Right atrium auricular region (tissue), 2 donors: Measurements from ENCODE around the gene EFCAB6. TPM values are rescaled to one million over a fixed set of nuclear protein-coding genes. Genes with fewer than 3 reads are reported as not detected.

Experiments used
- DNase-seq: peaks from one replicate; pipeline ENCODE4 v3.0.0-alpha.2; 2019; ENCODE audit warnings: low spot score
- H3K27ac ChIP-seq, 2 donors: fragments of 200-600 bp; sonication (generic); 1 replicate in 1 of 2; 2 replicates in 1 of 2; pipeline ENCODE4 v1.5.1; 2016 to 2019
- H3K27me3 ChIP-seq, 2 donors: fragments of 200-600 bp; sonication (generic); one replicate each; pipeline versions ENCODE4 v1.5.1 to v1.6.0; 2017 to 2019
- H3K36me3 ChIP-seq: fragments of 200-600 bp; sonication (generic); one replicate; pipeline ENCODE4 v1.5.1; 2016
- H3K4me1 ChIP-seq, 2 donors: fragments of 200-600 bp; sonication (generic); one replicate each; pipeline versions ENCODE4 v1.5.1 to v1.6.0; 2017 to 2019
- H3K4me3 ChIP-seq, 2 donors: fragments of 200-600 bp; sonication (generic); 1 replicate in 1 of 2; 2 replicates in 1 of 2; pipeline ENCODE4 v1.5.1; 2017 to 2019; ENCODE audit warnings: mild to moderate bottlenecking in 1 of 2, moderate library complexity in 1 of 2
- H3K9me3 ChIP-seq, 2 donors: fragments of 200-600 bp; sonication (generic); one replicate each; pipeline ENCODE4 v1.5.1; 2019
- total RNA-seq, 2 donors: library from RNA; depleted of rRNA; stranded (reverse); fragments of >200 nt; gene quantifications; one replicate each; pipeline ENCODE4 v1.1.0, GENCODE V29; 2016
- TF ChIP-seq, protein P1 (sequence below), 2 donors: fragments of 200-600 bp; sonication (generic); IDR thresholded peaks; one replicate each; pipeline ENCODE4 v1.5.1; 2019; ENCODE audit warnings: antibody characterized with exemption in 2 of 2

Gene EFCAB6
- total RNA-seq, 2 donors from 2014 or later: 1.5 TPM

DNA sequence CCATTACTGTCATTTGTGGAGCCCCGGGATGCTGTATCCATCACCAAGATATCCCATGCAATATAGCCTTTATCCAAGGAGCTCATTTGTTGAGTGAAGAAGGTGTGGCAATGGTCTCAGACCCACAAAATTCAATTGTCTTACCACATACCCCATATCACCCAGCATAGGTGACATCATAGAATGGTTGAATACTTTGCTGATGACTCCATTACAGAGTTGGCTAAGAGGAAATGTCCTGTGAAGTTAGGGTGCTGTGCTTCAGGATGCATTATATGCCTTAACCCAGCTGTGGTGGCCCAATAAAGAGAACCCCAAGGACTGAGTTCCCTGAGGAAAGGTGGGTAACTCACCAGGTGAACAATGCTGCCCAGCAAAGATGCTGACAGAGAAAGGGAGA lies 113.7 kb downstream of the EFCAB6 start:
- TF ChIP-seq, protein P1, sequence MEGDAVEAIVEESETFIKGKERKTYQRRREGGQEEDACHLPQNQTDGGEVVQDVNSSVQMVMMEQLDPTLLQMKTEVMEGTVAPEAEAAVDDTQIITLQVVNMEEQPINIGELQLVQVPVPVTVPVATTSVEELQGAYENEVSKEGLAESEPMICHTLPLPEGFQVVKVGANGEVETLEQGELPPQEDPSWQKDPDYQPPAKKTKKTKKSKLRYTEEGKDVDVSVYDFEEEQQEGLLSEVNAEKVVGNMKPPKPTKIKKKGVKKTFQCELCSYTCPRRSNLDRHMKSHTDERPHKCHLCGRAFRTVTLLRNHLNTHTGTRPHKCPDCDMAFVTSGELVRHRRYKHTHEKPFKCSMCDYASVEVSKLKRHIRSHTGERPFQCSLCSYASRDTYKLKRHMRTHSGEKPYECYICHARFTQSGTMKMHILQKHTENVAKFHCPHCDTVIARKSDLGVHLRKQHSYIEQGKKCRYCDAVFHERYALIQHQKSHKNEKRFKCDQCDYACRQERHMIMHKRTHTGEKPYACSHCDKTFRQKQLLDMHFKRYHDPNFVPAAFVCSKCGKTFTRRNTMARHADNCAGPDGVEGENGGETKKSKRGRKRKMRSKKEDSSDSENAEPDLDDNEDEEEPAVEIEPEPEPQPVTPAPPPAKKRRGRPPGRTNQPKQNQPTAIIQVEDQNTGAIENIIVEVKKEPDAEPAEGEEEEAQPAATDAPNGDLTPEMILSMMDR (IDR thresholded peaks at IDR 0.05): no peak
- Histone ChIP-seq H3K36me3 (no peaks in the 10 kb centered on the region), H3K9me3 (peaks cover 0 to 7% of the 10 kb centered on the region in 2 donors), H3K27me3 (no peaks in the 10 kb centered on the region), H3K4me3 (no peak overlapping the region), H3K27ac (no peak overlapping the region), H3K4me1 (no peaks in the 10 kb centered on the region)
- DNase-seq: no peak

DNA sequence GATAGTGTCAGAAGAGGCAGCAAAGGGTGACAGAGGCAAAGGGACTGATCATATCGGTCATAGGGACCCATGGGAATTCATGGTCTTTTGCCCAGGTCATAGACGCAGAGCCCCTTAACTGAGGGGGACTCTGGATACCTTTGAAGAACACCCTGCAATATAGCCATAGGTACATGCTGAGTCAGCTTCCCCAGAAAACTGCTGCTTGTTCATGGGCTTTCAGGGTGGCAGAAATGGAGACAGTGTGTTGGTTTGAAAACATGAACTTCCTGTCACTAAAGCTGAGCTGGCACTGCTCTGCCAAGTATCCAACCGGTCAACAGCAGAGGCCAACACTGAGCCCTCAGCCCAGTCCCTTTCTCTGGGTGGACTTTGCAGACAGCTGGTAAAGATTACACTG lies 114.2 kb downstream of the EFCAB6 start:
- TF ChIP-seq, protein P1 (IDR thresholded peaks at IDR 0.05): no peak

DNA sequence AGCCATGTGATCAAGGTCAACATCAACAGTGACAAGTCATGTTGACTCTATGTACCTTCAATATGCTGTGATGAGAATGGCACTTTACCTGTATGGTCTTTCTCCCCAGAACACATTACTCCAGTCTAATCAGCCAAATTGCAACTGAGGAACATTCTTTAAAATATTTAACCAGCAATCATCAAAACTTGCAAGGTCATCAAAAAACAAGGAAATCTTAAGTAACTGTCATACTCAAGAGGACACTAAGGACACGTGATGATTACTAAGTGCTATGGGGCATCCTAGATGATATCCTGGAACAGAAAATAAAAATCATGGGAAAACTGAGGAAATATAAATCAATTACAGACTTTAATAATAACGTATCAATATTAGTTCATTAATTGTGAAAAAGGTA lies 118.9 kb downstream of the EFCAB6 start:
- peaks cover 0 to 5% of the 10 kb centered on the region in 2 donors for H3K9me3 ChIP-seq
- H3K27ac ChIP-seq: no peak overlapping the region
- TF ChIP-seq, protein P1 (IDR thresholded peaks at IDR 0.05): no peak
- no peaks in the 10 kb centered on the region for H3K4me1 ChIP-seq
- no peaks in the 10 kb centered on the region for H3K36me3 ChIP-seq
- DNase-seq: no peak
- no peaks in the 10 kb centered on the region for H3K27me3 ChIP-seq
- no peak overlapping the region for H3K4me3 ChIP-seq

More for the DNA sequence above, 114.2 kb downstream of the EFCAB6 start:
- no peak overlapping the region for H3K4me3 ChIP-seq
- H3K36me3 ChIP-seq: no peaks in the 10 kb centered on the region
- no peaks in the 10 kb centered on the region for H3K4me1 ChIP-seq
- H3K27me3 ChIP-seq: no peaks in the 10 kb centered on the region
- peaks cover 0 to 2% of the 10 kb centered on the region in 2 donors for H3K9me3 ChIP-seq
- DNase-seq: no peak
- no peak overlapping the region for H3K27ac ChIP-seq

DNA sequence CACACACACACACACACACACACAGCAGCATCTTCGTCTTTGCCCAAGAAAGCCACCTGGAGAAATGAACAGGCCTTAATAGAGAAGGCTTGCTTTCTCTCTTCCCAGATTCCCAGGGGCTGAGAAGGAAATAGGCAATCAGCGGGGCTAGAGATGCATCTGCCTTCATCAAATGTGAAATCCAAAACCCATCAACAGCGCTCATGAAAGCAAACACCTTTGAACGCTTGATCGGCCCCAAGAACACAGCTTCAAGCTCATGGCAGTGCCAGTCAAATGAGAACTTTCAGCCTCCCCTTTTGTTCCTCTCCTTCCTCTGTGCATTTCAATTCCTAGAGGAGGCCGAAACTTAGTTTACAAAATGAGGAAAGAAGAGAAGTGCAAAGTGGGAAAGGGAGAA lies 122.7 kb downstream of the EFCAB6 start:
- no peaks in the 10 kb centered on the region for H3K36me3 ChIP-seq
- H3K4me3 ChIP-seq: no peak overlapping the region
- peaks cover 0 to 5% of the 10 kb centered on the region in 2 donors for H3K9me3 ChIP-seq
- TF ChIP-seq, protein P1 (IDR thresholded peaks at IDR 0.05): no peak
- no peaks in the 10 kb centered on the region for H3K27me3 ChIP-seq
- H3K4me1 ChIP-seq: no peaks in the 10 kb centered on the region
- H3K27ac ChIP-seq: no peak overlapping the region
- DNase-seq: no peak

DNA sequence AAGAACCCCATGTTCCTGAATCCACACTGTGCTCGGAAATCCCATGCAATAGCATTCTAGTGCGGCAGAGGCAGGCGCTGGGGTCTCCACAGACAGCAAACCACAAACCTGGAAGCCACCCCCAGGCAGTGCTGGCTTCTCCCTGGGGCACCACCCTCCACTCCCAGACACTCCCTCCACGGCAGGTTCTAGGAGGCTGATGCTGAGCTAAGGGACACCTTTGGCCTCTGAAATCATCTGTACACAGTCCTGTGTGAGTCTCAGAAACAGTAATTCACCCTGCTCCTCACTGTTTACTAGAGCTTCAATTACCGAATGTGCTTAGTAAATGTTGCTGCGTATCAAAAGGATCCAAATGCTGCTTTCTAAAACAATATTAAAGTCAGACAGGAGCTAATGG lies 129.3 kb downstream of the EFCAB6 start:
- Histone ChIP-seq H3K4me3 (no peak overlapping the region), H3K27me3 (no peaks in the 10 kb centered on the region), H3K9me3 (no peaks in the 10 kb centered on the region), H3K36me3 (no peaks in the 10 kb centered on the region), H3K27ac (no peak overlapping the region), H3K4me1 (no peaks in the 10 kb centered on the region)
- TF ChIP-seq, protein P1 (IDR thresholded peaks at IDR 0.05): no peak
- DNase-seq: no peak

DNA sequence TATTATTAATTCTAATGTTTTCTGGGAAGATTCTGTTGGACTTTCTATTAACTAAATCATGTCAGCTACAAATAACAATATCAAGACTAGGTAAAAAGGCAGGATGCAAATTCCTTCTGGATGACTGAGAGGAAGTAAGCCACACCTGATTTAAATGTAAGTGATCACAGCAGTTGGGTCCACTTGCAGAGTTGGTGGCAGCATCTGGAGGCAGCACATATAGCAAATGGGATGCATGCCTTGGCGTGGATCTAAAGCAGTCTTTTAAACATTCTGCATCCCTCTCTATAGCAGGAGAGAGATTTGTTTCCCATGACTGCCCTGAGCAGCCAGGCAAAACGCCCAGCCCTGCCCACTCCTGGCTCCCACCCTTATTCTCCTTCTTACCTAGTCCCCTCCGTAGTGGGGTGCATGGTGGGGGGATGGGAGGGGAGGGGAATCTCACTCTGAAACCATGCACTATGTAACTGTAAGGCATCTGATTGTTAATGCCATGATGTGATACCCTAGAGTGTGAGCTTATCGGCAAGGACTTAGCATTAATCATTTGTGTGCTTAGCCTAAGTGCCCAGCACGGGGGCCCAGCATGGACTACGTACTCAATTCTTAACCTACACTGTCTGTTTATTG lies 130.3 kb downstream of the EFCAB6 start:
- Histone ChIP-seq H3K27me3 (no peaks in the 10 kb centered on the region), H3K4me1 (no peaks in the 10 kb centered on the region), H3K4me3 (no peak overlapping the region), H3K27ac (no peak overlapping the region), H3K9me3 (no peaks in the 10 kb centered on the region), H3K36me3 (no peaks in the 10 kb centered on the region)
- DNase-seq: no peak
- TF ChIP-seq, protein P1 (IDR thresholded peaks at IDR 0.05): no peak
